ENCODE data around the gene ANKRD12.

The ANKRD12 gene

DNA sequence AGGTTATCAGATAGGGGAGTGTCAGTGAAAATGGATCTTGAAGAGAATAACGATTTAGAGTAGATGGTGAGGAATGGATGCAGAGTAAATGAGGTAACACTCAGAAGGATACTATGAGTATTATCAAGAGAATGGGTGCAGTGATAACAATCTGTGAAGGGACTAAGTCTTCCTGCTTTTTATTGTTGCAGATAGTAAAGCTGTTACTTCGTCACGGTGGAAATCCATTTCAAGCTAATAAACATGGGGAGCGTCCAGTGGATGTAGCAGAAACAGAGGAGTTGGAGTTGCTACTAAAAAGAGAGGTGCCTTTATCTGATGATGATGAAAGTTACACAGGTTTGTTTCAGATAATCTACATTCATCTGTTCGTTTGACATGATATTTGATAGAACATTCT is 85.1 kb downstream of the ANKRD12 start:
- TF ChIP-seq, protein P1, sequence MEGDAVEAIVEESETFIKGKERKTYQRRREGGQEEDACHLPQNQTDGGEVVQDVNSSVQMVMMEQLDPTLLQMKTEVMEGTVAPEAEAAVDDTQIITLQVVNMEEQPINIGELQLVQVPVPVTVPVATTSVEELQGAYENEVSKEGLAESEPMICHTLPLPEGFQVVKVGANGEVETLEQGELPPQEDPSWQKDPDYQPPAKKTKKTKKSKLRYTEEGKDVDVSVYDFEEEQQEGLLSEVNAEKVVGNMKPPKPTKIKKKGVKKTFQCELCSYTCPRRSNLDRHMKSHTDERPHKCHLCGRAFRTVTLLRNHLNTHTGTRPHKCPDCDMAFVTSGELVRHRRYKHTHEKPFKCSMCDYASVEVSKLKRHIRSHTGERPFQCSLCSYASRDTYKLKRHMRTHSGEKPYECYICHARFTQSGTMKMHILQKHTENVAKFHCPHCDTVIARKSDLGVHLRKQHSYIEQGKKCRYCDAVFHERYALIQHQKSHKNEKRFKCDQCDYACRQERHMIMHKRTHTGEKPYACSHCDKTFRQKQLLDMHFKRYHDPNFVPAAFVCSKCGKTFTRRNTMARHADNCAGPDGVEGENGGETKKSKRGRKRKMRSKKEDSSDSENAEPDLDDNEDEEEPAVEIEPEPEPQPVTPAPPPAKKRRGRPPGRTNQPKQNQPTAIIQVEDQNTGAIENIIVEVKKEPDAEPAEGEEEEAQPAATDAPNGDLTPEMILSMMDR (IDR thresholded peaks at IDR 0.05), result no peak
- no peaks in the 10 kb centered on the region for H3K27me3 ChIP-seq
- no peak overlapping the region for H3K27ac ChIP-seq
- peaks cover 17 to 40% (median 28%) of the 10 kb centered on the region in 3 donors for H3K36me3 ChIP-seq
- intact Hi-C loops (cut with DNase I; ENCODE audit: low total_unique reads), result no loop called here
- no peaks in the 10 kb centered on the region for H3K9me3 ChIP-seq
- no peak for DNase-seq
- peaks cover 0 to 25% (median 4%) of the 10 kb centered on the region in 4 donors for H3K4me1 ChIP-seq
- H3K4me3 ChIP-seq, result no peak overlapping the region

DNA sequence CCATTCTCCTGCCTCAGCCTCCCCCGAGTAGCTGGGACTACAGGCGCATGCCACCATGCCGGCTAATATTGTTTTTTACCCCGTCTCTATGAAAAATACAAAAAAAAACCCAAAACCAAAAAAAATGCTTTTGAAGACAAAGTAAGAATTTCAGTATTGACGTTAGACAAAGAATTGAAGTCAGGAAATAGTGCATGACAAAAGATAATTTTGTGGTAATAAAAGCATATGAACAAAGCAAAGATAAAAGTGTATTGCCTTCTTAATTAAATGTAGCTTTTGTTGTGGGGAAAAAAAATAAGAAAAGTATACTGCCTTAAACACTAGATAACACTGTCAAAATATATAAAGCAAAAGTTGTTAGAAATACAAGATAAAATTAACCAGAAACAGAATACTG is 86.8 kb downstream of the ANKRD12 start:
- no peak overlapping the region for H3K4me3 ChIP-seq
- intact Hi-C loops (cut with DNase I; ENCODE audit: low total_unique reads), result no loop called here
- peaks cover 14 to 48% (median 37%) of the 10 kb centered on the region in 3 donors for H3K36me3 ChIP-seq
- TF ChIP-seq, protein P1 (IDR thresholded peaks at IDR 0.05), result no peak
- H3K27ac ChIP-seq, result no peak overlapping the region
- DNase-seq, result no peak
- H3K4me1 ChIP-seq, result peaks cover 0 to 12% (median 0%) of the 10 kb centered on the region in 4 donors
- H3K27me3 ChIP-seq, result no peaks in the 10 kb centered on the region
- H3K9me3 ChIP-seq, result no peaks in the 10 kb centered on the region

DNA sequence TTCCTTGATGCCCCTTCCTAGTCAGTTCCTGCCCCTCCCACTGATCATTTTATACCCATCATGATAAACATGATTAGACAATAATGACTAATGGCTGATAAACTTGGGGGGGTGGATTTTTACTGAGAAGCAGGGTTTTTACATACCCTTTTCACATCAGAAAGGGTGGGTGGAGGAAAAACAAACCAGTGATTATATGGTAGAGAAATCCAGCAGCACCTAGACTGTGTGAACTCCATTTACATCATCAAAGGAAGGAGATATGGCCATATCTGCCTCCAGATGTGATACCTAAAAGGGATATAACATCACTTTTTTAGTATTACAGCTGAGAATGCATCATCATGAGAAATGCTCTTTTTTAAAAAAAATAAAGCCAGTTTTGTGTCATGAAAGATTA is 89.9 kb downstream of the ANKRD12 start:
- no peaks in the 10 kb centered on the region for H3K4me1 ChIP-seq
- intact Hi-C loops (cut with DNase I; ENCODE audit: low total_unique reads), result no loop called here
- H3K27ac ChIP-seq, result no peak overlapping the region
- no peaks in the 10 kb centered on the region for H3K27me3 ChIP-seq
- no peak overlapping the region for H3K4me3 ChIP-seq
- H3K9me3 ChIP-seq, result peaks cover 0 to 2% (median 0%) of the 10 kb centered on the region in 3 donors
- H3K36me3 ChIP-seq, result peaks cover 22 to 55% (median 37%) of the 10 kb centered on the region in 3 donors
- DNase-seq, result no peak
- TF ChIP-seq, protein P1 (IDR thresholded peaks at IDR 0.05), result no peak

GRCh38 chr18:9231852-9232486 is 95.4 kb downstream of the ANKRD12 start:
- Histone ChIP-seq H3K36me3 (peaks cover 41 to 52% (median 45%) of the 10 kb centered on the region in 3 donors), H3K27me3 (no peaks in the 10 kb centered on the region), H3K4me3 (no peak overlapping the region), H3K9me3 (peaks cover 0 to 18% (median 10%) of the 10 kb centered on the region in 3 donors), H3K27ac (no peak overlapping the region), H3K4me1 (no peaks in the 10 kb centered on the region)
- no peak for DNase-seq
- intact Hi-C loops (cut with DNase I; ENCODE audit: low total_unique reads), result no loop called here
- TF ChIP-seq, protein P1 (IDR thresholded peaks at IDR 0.05), result no peak

DNA sequence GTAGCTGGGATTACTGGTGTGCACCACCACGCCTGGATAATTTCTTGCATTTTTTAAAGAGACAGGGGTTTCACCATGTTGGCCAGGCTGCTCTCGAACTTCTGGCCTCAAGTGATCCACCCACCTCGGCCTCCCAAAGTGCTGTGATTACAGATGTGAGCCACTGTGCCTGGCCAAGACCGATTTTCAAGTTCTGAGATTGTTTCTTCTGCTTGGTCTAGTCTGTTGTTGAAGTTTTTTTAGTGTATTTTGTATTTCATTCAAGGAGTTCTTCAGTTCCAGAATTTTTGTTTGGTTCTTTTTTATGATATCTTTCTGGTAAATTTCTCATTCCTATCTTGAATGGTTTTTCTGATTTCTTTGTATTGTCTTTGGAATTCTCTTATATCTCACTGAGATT is 96.4 kb downstream of the ANKRD12 start:
- H3K9me3 ChIP-seq, result peaks cover 0 to 18% (median 10%) of the 10 kb centered on the region in 3 donors
- no peaks in the 10 kb centered on the region for H3K4me1 ChIP-seq
- TF ChIP-seq, protein P1 (IDR thresholded peaks at IDR 0.05), result no peak
- no peaks in the 10 kb centered on the region for H3K27me3 ChIP-seq
- no peak for DNase-seq
- H3K36me3 ChIP-seq, result peaks cover 37 to 50% (median 45%) of the 10 kb centered on the region in 3 donors
- no peak overlapping the region for H3K27ac ChIP-seq
- intact Hi-C loops (cut with DNase I; ENCODE audit: low total_unique reads), result no loop called here
- H3K4me3 ChIP-seq, result no peak overlapping the region

All from tibial artery (tissue), 4 donors.